ENCODE measurements around the gene CDC42EP3.

The CDC42EP3 gene

GRCh38 chr2:37671009-37671815 is at the start of gene CDC42EP3:
TSS of gene CDC42EP3 (minus strand) at chr2:37671642. CDS start at chr2:37646587, 25,055 bp downstream.
- peak in 1 of 2 donors; percentile 62 for DNase-seq (ENCODE audit: low read depth in 2 of 2)

- DNase-seq (ENCODE audit: low read depth in 2 of 2) = no peak
These were observed 49.7 kb upstream of the CDC42EP3 start for GRCh38 chr2:37721201-37721560.

GRCh38 chr2:37720533-37721200 is 49.2 kb upstream of the CDC42EP3 start:
- no peak for DNase-seq (ENCODE audit: low read depth in 2 of 2)

GRCh38 chr2:37718515-37719161 is 47.2 kb upstream of the CDC42EP3 start:
- no peak for DNase-seq (ENCODE audit: low read depth in 2 of 2)

GRCh38 chr2:37713258-37713700 is 41.8 kb upstream of the CDC42EP3 start:
- DNase-seq (ENCODE audit: low read depth in 2 of 2) = no peak

- DNase-seq (ENCODE audit: low read depth in 2 of 2) = no peak
These were observed 40.4 kb upstream of the CDC42EP3 start for GRCh38 chr2:37711831-37712230.

- DNase-seq (ENCODE audit: low read depth in 2 of 2) = no peak
These were observed 39.9 kb upstream of the CDC42EP3 start for GRCh38 chr2:37711308-37711731.

- DNase-seq (ENCODE audit: low read depth in 2 of 2) = no peak
These were observed 37.7 kb upstream of the CDC42EP3 start for GRCh38 chr2:37709111-37709510.

GRCh38 chr2:37708146-37708545 is 36.7 kb upstream of the CDC42EP3 start:
- no peak for DNase-seq (ENCODE audit: low read depth in 2 of 2)

GRCh38 chr2:37707393-37707792 is 36.0 kb upstream of the CDC42EP3 start:
- DNase-seq (ENCODE audit: low read depth in 2 of 2) = no peak

- DNase-seq (ENCODE audit: low read depth in 2 of 2) = no peak
These were observed 35.1 kb upstream of the CDC42EP3 start for GRCh38 chr2:37706334-37707183.

GRCh38 chr2:37705191-37705590 is 33.7 kb upstream of the CDC42EP3 start:
- DNase-seq (ENCODE audit: low read depth in 2 of 2) = no peak

GRCh38 chr2:37698931-37699481 is 27.6 kb upstream of the CDC42EP3 start:
- no peak for DNase-seq (ENCODE audit: low read depth in 2 of 2)

- DNase-seq (ENCODE audit: low read depth in 2 of 2) = no peak
These were observed 23.9 kb upstream of the CDC42EP3 start for GRCh38 chr2:37695336-37695735.

GRCh38 chr2:37692711-37693110 is 21.3 kb upstream of the CDC42EP3 start:
- no peak for DNase-seq (ENCODE audit: low read depth in 2 of 2)

GRCh38 chr2:37689751-37690150 is 18.3 kb upstream of the CDC42EP3 start:
- DNase-seq (ENCODE audit: low read depth in 2 of 2) = no peak

GRCh38 chr2:37688771-37689468 is 17.5 kb upstream of the CDC42EP3 start:
- no peak for DNase-seq (ENCODE audit: low read depth in 2 of 2)

- no peak for DNase-seq (ENCODE audit: low read depth in 2 of 2)
These were observed 15.5 kb upstream of the CDC42EP3 start for GRCh38 chr2:37686792-37687526.

GRCh38 chr2:37684809-37685208 is 13.4 kb upstream of the CDC42EP3 start:
- no peak for DNase-seq (ENCODE audit: low read depth in 2 of 2)
